ENCODE data around the gene ERF.

DNA sequence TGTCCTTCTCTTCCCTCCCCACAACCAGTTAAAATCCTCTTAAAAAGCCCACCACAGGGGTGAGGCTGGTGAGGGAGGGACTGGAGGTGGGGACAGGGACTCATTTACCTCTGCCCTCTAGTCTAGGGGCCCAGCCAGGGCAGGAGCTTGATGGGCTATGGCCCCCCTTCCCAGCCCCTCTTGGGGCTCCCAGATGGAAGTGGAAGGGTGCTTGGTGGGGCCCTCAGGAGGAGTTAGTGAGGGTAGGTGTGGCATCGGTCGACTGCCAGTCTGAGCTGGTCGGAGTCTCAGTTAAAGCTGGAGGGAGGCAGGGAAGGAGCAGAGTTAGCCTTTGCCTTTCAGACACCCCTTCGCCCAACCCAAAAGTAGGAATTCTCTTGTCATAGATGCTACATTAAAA lies 24.4 kb downstream of the ERF start:
- TF ChIP-seq, protein P1, sequence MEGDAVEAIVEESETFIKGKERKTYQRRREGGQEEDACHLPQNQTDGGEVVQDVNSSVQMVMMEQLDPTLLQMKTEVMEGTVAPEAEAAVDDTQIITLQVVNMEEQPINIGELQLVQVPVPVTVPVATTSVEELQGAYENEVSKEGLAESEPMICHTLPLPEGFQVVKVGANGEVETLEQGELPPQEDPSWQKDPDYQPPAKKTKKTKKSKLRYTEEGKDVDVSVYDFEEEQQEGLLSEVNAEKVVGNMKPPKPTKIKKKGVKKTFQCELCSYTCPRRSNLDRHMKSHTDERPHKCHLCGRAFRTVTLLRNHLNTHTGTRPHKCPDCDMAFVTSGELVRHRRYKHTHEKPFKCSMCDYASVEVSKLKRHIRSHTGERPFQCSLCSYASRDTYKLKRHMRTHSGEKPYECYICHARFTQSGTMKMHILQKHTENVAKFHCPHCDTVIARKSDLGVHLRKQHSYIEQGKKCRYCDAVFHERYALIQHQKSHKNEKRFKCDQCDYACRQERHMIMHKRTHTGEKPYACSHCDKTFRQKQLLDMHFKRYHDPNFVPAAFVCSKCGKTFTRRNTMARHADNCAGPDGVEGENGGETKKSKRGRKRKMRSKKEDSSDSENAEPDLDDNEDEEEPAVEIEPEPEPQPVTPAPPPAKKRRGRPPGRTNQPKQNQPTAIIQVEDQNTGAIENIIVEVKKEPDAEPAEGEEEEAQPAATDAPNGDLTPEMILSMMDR (IDR thresholded peaks at IDR 0.05), result no peak
- TF ChIP-seq YY1 (IDR thresholded peaks at IDR 0.05; ENCODE audit: low read depth) (no peak), POLR2AphosphoS5 (IDR thresholded peaks at IDR 0.05; ENCODE audit: low read depth, low read length) (no peak)

All from SK-N-SH (cell line).